Fibroblast of skin of scalp (primary cell): ENCODE measurements around the gene MARCHF10.
"Not testable (repeated sequence)": the region's sequence is repeated elsewhere in the genome, so short reads cannot be mapped to it uniquely, and the experiment has no call there.

Experiments
- DNase-seq: peaks from one replicate; pipeline ENCODE4 v3.0.0-alpha.2; 2013

MARCHF10 gene

GRCh38 chr17:62786646-62787045 is 21.5 kb downstream of the MARCHF10 start:
- no peak for DNase-seq

- not testable (repeated sequence) for DNase-seq
These were observed 22.1 kb downstream of the MARCHF10 start for GRCh38 chr17:62785983-62786382.

- DNase-seq: no peak
These were observed 25.3 kb downstream of the MARCHF10 start for GRCh38 chr17:62782730-62783270.

GRCh38 chr17:62781831-62782251 is 26.3 kb downstream of the MARCHF10 start:
- peak; percentile 76 for DNase-seq

- peak; percentile 49 for DNase-seq
These were observed 26.8 kb downstream of the MARCHF10 start for GRCh38 chr17:62781356-62781755.

- DNase-seq: peak; percentile 76
These were observed 27.2 kb downstream of the MARCHF10 start for GRCh38 chr17:62780951-62781350.

GRCh38 chr17:62780269-62780668 is 27.8 kb downstream of the MARCHF10 start:
- no peak for DNase-seq

GRCh38 chr17:62778990-62779681 is 29.0 kb downstream of the MARCHF10 start:
- DNase-seq: peak; percentile 87

GRCh38 chr17:62775876-62776275 is 32.2 kb downstream of the MARCHF10 start:
- DNase-seq: no peak

GRCh38 chr17:62774338-62774737 is 33.8 kb downstream of the MARCHF10 start:
- DNase-seq: no peak

- DNase-seq: no peak
These were observed 40.1 kb downstream of the MARCHF10 start for GRCh38 chr17:62767997-62768396.

GRCh38 chr17:62765351-62765750 is 42.8 kb downstream of the MARCHF10 start:
- DNase-seq: no peak

- DNase-seq: no peak
These were observed 44.1 kb downstream of the MARCHF10 start for GRCh38 chr17:62763891-62764600.

- no peak for DNase-seq
These were observed 46.2 kb downstream of the MARCHF10 start for GRCh38 chr17:62761884-62762283.

GRCh38 chr17:62760945-62761267 is 47.2 kb downstream of the MARCHF10 start:
- no peak for DNase-seq

- peak; percentile 37 for DNase-seq
These were observed 47.8 kb downstream of the MARCHF10 start for GRCh38 chr17:62760059-62760944.

GRCh38 chr17:62757500-62757951 is 50.6 kb downstream of the MARCHF10 start:
- DNase-seq: no peak

GRCh38 chr17:62756198-62756597 is 51.9 kb downstream of the MARCHF10 start:
- no peak for DNase-seq

GRCh38 chr17:62755141-62755851 is 52.8 kb downstream of the MARCHF10 start:
- no peak for DNase-seq

- no peak for DNase-seq
These were observed 53.5 kb downstream of the MARCHF10 start for GRCh38 chr17:62754631-62755030.

GRCh38 chr17:62753562-62753961 is 54.6 kb downstream of the MARCHF10 start:
- DNase-seq: no peak

- no peak for DNase-seq
These were observed 56.9 kb downstream of the MARCHF10 start for GRCh38 chr17:62751060-62751691.
